Transverse colon (tissue), 4 donors: ENCODE data around the gene AMFR.

Experiments
- CTCF ChIP-seq, 5 experiments: fragments of 200-600 bp in 3 of 5; fragments of 450-650 bp in 2 of 5; sonication (generic) in 3 of 5; IDR thresholded peaks; 1 replicate in 2 of 5; 2 replicates in 3 of 5; pipeline ENCODE4 v1.5.1; 2016 to 2017; ENCODE audit warnings: antibody characterized with exemption in 5 of 5, inconsistent platforms in 3 of 5, mild to moderate bottlenecking in 2 of 5, moderate library complexity in 1 of 5
- EP300 ChIP-seq: sonication (generic); formaldehyde crosslinking; IDR thresholded peaks from one replicate; pipeline ENCODE4 v1.6.1; 2017; ENCODE audit warnings: antibody characterized with exemption, low read depth
- POLR2A ChIP-seq: fragments of 450-650 bp; IDR thresholded peaks from one replicate; pipeline ENCODE4 v1.6.1; 2016; ENCODE audit warnings: antibody characterized with exemption, mild to moderate bottlenecking, moderate library complexity
- POLR2AphosphoS5 ChIP-seq, 3 donors: sonication (generic); formaldehyde crosslinking; IDR thresholded peaks; one replicate each; pipeline ENCODE4 v1.6.1; 2016; ENCODE audit warnings: antibody characterized with exemption in 3 of 3

DNA sequence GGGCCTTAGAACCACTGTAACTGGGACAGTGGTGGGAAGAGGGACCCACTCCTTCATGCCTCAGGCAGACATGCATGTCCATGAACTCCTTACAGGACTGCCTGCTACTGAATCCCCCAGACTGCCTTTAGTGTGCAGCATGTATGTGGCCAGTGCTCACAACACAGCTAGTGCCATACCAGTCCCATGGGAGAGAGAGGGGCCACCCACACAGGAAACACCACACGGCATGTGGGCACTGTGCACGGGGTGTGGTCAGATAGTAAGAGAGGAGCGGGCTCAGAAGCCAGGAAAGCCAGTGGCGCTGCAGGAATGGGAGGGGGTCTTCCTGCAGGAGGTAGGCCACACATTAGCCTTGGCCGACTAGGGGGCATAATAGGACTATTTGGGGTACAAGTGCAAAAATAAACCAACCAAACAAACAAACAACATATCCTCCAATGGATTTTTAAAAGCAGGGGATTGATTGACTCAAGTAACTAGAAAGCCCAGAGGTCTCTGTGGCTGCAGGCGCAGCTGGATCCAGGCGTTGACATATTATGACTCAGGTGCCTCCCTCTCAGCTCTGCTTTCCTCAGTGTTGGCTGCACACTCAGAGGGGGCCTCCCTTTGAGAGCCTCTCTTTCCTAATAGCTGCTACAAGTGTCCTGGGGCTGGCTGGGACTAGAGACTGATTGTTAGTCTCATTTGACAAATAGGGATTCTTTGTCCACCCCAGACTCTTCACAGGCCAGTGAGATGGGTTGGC, 104.4 kb downstream of the AMFR start:
- TF ChIP-seq CTCF (IDR thresholded peaks at IDR 0.05) (no peak), POLR2A (no peak), EP300 (no peak), POLR2AphosphoS5 (IDR thresholded peaks at IDR 0.05) (no peak)
